ENCODE measurements around the gene TES. TPM values are rescaled to one million over a fixed set of nuclear protein-coding genes. Genes with fewer than 3 reads are reported as not detected.

The TES gene
- total and polyA plus RNA-seq, 2 of the 13 experiments (the other 11 are each of a cell fraction or from before 2014, with no cell fraction given) = 21.6 to 23.0 TPM

DNA sequence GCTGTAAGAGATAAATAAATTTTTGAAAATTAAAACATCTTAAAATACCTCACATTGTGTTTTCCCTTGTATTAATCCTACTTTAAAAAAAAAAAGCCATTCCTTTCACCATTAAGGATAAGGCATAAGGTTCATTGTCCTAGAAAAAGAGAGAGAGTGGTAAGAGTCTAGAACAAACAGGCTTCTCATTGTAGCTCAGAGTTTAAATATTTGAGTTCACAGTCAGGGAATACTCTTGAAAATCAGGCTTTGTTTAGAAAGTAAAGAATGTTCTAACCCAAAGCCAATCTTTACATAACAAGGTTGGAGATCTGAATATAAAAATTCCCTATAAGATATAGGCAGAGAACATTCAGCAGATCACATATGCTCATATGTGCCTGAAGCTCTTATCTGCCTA, 40.2 kb upstream of the TES start (continued):
- TF ChIP-seq FOXA1 (IDR thresholded peaks at IDR 0.05) = peak; percentile 52
- TF ChIP-seq FOXA1 (CRISPR knock-in tag; IDR thresholded peaks at IDR 0.05) = peak; percentile 46; the same call in 1 of the 2 replicates
- TF ChIP-seq, protein P1, sequence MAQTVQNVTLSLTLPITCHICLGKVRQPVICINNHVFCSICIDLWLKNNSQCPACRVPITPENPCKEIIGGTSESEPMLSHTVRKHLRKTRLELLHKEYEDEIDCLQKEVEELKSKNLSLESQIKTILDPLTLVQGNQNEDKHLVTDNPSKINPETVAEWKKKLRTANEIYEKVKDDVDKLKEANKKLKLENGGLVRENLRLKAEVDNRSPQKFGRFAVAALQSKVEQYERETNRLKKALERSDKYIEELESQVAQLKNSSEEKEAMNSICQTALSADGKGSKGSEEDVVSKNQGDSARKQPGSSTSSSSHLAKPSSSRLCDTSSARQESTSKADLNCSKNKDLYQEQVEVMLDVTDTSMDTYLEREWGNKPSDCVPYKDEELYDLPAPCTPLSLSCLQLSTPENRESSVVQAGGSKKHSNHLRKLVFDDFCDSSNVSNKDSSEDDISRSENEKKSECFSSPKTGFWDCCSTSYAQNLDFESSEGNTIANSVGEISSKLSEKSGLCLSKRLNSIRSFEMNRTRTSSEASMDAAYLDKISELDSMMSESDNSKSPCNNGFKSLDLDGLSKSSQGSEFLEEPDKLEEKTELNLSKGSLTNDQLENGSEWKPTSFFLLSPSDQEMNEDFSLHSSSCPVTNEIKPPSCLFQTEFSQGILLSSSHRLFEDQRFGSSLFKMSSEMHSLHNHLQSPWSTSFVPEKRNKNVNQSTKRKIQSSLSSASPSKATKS (CRISPR knock-in tag; IDR thresholded peaks at IDR 0.05) = no peak
- TF ChIP-seq, protein P2, sequence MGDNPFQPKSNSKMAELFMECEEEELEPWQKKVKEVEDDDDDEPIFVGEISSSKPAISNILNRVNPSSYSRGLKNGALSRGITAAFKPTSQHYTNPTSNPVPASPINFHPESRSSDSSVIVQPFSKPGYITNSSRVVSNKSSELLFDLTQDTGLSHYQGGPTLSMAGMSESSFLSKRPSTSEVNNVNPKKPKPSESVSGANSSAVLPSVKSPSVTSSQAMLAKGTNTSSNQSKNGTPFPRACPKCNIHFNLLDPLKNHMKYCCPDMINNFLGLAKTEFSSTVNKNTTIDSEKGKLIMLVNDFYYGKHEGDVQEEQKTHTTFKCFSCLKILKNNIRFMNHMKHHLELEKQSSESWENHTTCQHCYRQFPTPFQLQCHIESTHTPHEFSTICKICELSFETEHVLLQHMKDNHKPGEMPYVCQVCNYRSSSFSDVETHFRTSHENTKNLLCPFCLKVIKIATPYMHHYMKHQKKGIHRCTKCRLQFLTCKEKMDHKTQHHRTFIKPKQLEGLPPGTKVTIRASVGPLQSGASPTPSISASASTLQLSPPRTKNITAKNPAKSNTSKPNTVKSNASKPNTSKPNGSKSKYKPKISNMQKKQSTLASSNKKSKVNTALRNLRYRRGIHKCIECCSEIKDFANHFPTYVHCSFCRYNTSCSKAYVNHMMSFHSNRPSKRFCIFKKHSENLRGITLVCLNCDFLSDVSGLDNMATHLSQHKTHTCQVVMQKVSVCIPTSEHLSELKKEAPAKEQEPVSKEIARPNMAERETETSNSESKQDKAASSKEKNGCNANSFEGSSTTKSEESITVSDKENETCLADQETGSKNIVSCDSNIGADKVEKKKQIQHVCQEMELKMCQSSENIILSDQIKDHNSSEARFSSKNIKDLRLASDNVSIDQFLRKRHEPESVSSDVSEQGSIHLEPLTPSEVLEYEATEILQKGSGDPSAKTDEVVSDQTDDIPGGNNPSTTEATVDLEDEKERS (CRISPR knock-in tag; IDR thresholded peaks at IDR 0.05) = no peak
- TF ChIP-seq SMAD3 (CRISPR knock-in tag; IDR thresholded peaks at IDR 0.05) = 0 out of 2 replicates have a peak, but pooled peaks have one; percentile 31
- TF ChIP-seq BHLHE40 (IDR thresholded peaks at IDR 0.05; ENCODE audit: low read length) = no peak
- no peak for TF ChIP-seq REXO4 (CRISPR knock-in tag; IDR thresholded peaks at IDR 0.05; ENCODE audit: borderline replicate concordance)
- TF ChIP-seq CEBPB (IDR thresholded peaks at IDR 0.05; ENCODE audit: borderline replicate concordance, low read depth, low read length) = no peak
- no peak for TF ChIP-seq CTCF (CRISPR knock-in tag; IDR thresholded peaks at IDR 0.05)
- no peak for TF ChIP-seq BORCS8-MEF2B (CRISPR knock-in tag; IDR thresholded peaks at IDR 0.05)
- no peak for TF ChIP-seq ZNF546 (CRISPR knock-in tag; conservative IDR thresholded peaks at IDR 0.05)
- TF ChIP-seq SMARCE1 (IDR thresholded peaks at IDR 0.05; ENCODE audit: borderline replicate concordance) = no peak
- TF ChIP-seq MZF1 (CRISPR knock-in tag; IDR thresholded peaks at IDR 0.05; ENCODE audit: borderline replicate concordance) = no peak
- TF ChIP-seq CENPX (CRISPR knock-in tag; IDR thresholded peaks at IDR 0.05) = no peak
- TF ChIP-seq, protein P3, sequence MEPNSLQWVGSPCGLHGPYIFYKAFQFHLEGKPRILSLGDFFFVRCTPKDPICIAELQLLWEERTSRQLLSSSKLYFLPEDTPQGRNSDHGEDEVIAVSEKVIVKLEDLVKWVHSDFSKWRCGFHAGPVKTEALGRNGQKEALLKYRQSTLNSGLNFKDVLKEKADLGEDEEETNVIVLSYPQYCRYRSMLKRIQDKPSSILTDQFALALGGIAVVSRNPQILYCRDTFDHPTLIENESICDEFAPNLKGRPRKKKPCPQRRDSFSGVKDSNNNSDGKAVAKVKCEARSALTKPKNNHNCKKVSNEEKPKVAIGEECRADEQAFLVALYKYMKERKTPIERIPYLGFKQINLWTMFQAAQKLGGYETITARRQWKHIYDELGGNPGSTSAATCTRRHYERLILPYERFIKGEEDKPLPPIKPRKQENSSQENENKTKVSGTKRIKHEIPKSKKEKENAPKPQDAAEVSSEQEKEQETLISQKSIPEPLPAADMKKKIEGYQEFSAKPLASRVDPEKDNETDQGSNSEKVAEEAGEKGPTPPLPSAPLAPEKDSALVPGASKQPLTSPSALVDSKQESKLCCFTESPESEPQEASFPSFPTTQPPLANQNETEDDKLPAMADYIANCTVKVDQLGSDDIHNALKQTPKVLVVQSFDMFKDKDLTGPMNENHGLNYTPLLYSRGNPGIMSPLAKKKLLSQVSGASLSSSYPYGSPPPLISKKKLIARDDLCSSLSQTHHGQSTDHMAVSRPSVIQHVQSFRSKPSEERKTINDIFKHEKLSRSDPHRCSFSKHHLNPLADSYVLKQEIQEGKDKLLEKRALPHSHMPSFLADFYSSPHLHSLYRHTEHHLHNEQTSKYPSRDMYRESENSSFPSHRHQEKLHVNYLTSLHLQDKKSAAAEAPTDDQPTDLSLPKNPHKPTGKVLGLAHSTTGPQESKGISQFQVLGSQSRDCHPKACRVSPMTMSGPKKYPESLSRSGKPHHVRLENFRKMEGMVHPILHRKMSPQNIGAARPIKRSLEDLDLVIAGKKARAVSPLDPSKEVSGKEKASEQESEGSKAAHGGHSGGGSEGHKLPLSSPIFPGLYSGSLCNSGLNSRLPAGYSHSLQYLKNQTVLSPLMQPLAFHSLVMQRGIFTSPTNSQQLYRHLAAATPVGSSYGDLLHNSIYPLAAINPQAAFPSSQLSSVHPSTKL (CRISPR knock-in tag; IDR thresholded peaks at IDR 0.05) = peak; percentile 90
- TF ChIP-seq TFE3 (CRISPR knock-in tag; IDR thresholded peaks at IDR 0.05) = no peak
- TF ChIP-seq ATF5 (CRISPR knock-in tag; IDR thresholded peaks at IDR 0.05; ENCODE audit: low read depth) = no peak
- no peak for TF ChIP-seq ERF (CRISPR knock-in tag; IDR thresholded peaks at IDR 0.05)

All from HepG2 (cell line).